Esophagus squamous epithelium (tissue), 4 donors: ENCODE measurements around the gene IL17RA.

Experiments used
- CTCF ChIP-seq, 6 experiments: fragments of 450-650 bp in 4 of 6; fragments of 200-600 bp in 2 of 6; sonication (generic) in 2 of 6; IDR thresholded peaks; one replicate each; pipeline ENCODE4 v1.5.1; 2016 to 2019; ENCODE audit warnings: antibody characterized with exemption in 6 of 6, mild to moderate bottlenecking in 4 of 6, moderate library complexity in 4 of 6
- POLR2A ChIP-seq, 4 donors: fragments of 450-650 bp; IDR thresholded peaks; one replicate each; pipeline ENCODE4 v1.6.1; 2017; ENCODE audit warnings: antibody characterized with exemption in 4 of 4, mild to moderate bottlenecking in 4 of 4, moderate library complexity in 3 of 4

DNA sequence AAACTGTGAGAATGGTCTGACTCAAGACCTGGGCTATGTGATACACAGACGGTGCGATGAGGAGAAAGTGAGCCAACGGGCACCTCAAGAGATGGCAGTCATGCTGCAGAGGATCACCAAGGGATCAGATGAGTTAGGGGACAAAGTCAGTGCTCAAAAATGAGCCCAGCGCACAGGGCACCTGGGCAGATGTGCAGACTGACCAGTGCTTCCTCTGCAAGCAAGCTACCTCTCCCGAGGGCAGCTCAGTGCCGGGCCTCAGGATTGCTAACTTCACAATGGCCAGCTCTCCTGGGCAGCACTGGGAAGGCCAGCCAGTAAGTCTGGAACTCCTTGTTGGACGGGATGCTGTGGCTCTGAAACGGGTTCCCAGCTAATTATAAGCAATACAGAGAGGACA lies 59.0 kb downstream of the IL17RA start:
- no peak for TF ChIP-seq CTCF (IDR thresholded peaks at IDR 0.05)
- TF ChIP-seq POLR2A (IDR thresholded peaks at IDR 0.05): no peak
